SHP77 treated with DMSO at 0.1 percent for 48 hours (cell line): Measurements from ENCODE around the gene MRGPRE.

ENCODE experiments used
- DNase-seq: peaks from one replicate; lab custom pipeline; 2025; lab: John Stamatoyannopoulos, UW

Gene MRGPRE

GRCh38 chr11:3226846-3227567 lies 5.2 kb downstream of the MRGPRE start:
- DNase-seq: no peak

DNA sequence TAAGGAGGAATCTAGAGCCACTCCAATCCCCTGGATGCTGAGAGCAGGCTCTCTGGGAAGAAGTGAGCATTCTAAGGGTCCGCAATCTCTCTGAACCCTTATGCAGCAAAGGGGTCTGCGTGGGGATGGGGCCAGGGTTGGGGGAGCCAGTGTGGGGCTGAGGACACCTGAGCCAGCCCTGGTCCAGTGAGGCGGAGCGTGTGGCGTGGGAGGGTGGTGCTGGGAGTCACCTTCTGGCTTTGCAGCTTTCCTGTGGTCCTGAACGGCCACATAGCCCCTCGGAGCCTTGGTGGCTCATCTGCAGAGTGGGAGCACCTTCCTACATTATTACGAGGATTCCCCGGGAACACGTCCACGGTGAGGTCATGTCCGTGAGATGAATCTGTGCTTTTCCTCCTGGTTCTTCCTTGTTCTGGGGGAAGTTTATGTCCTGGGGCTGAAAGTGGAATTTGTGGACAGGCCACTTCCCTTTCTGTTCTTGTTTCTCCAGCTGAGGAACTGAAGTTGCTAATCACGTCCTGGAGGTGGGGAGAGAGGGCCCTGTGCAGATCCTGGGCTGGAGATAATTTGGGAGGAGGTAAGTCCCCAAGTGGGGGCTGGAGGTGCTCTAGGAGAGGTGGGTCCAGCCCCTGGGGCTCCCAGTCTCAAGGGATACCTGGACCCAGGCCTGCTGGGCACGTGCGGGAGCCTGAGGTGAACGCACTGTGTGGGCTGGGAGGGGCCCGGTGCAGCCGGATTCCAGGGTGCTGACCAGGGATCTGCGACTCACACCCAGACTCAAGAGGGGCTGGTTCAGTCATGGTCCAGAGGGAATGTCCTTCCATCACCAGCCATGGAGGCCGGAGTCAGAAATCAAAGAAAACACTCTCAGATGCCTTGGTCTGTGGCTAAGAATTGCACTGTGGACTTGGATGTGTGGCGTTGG lies 6.1 kb downstream of the MRGPRE start:
- no peak for DNase-seq

DNA sequence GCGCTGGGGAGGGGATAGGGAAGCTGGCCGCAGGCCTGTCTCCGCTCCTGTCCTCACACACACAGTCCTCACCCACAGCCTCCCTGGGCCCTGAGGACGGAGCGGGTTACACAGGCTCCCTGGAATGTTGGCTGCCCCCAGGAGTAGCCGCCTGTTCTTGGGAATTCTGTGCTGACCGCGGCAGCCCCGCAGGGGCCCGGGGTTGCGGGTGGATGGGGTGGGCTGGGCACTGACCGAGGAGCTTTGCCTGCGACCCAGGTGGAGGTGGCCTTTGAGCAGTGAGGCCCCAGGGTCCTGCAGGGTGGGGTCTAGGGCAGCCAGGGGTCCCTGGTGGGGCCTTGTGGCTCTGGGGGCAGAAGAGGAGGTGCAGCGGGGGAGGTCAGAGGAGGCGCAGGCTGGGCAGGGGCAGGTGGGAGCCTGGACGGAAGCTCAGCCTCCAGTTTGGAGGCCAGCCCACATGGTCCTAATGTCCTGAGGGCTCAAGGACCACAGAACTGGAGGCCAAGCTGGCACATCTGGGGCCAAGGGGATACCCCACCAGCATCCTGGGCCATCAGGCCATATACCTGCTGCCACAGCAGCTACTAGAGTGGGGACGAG lies 7.0 kb downstream of the MRGPRE start:
- DNase-seq: no peak

- no peak for DNase-seq
Measured at GRCh38 chr11:3224401-3225057, 7.7 kb downstream of the MRGPRE start.

DNA sequence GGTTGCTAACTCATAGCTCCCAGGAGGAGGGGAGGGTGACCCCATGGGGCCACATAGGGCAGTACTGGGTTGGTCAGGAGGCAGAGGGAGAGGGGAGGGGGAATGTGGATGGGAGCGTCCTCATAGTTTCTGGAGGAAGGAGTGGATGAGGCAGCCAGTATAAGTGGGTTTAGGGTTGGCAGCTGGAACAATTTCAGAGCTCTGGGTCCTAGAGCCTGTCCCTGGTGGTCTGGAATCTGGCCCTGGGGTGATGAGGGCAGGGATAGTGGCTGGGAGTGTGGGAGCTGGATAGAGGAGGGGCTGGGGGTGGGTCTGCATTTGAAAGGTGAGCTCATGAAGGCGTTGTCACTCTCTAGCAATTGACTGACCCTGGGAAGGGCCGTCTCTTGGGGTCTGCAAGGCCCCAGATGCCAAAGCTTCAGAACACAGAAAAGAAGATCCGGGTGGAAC lies 8.3 kb downstream of the MRGPRE start:
- no peak for DNase-seq

DNA sequence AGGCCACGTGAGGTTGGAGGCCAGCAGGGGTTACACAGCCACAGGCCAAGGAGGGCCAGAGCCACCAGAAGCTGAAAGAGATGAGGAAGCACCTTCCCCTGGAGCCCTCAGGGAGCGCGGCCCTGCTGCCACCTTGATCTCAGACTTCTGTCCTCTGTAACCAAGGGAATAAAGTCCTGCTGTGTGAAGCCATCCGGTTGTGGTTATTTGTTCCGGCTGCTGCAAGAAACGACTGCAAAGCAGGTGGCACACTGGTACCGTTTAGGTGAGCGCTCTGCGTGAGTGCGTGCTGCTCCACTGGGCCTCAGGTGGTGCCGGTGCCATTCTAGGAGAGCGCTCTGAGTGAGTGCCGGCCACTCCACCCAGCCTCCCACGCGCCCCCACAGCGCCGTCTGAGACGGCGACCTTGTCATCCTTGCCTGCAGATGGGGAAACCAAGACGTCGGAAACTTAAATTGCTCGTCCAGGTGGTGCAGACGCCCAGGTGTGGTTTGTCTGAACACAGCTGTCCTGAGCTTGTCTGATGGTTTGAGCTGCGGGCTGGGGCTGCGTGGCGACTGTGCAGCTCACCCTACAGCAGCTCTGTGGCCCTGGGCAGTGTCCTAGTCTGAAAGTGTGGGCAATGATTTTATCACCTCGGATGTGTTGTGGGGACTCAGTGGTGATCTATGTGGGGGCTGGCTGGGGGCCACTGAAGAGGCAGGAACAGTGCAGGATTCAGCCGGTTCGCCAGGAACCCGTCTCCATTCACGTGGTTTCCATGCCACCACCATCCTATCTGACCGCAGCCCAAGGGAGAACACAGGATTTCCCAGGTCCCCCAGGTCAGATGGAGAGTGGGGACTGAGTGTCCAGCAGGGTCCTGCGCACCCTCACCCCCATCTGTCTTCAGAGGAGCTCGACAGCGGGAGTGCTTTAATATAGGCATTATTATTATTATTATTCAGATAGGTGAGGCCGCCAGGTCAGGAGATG lies 9.0 kb downstream of the MRGPRE start:
- no peak for DNase-seq

DNA sequence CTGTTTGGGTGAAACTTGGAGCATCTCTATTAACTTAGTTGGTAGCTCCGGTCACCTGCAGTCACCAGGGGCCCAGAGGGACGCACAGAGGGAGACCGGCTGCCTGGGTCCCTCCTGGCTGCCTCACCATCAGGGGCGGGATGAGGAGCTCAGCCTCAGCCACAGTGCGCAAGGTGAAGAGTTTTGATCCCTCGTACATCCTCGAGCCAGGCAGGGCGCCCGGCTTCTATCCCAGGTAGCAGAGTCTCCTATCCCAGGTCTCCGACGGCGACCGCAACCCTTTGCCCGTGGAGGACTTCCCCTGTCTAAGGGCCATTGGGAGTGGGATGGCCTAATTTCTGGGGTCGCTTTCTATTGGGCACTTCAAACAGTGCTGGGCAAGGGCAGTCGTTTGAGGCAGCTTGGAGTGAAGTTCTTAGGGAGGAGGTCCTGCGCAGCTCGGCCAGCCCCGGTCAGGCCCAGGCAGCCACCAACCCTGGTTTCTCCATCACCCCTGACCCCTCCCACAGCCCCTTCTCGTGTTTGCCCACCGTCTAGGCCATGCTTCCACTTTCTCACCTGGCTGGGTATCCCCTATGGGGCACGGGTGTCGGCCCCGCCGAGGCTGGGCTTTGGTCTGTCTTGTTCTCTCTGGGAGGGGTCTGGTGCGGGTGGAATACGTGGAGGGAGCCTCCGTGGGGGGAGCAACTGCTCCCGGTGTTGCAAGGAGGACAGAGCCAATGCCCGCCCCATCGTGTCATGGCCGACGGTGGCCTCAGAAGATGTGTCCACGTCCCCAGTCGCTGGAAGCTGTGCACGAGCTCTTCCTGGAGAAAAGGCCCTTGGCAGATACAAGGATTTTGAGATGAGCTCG lies 10.0 kb downstream of the MRGPRE start:
- DNase-seq: no peak

DNA sequence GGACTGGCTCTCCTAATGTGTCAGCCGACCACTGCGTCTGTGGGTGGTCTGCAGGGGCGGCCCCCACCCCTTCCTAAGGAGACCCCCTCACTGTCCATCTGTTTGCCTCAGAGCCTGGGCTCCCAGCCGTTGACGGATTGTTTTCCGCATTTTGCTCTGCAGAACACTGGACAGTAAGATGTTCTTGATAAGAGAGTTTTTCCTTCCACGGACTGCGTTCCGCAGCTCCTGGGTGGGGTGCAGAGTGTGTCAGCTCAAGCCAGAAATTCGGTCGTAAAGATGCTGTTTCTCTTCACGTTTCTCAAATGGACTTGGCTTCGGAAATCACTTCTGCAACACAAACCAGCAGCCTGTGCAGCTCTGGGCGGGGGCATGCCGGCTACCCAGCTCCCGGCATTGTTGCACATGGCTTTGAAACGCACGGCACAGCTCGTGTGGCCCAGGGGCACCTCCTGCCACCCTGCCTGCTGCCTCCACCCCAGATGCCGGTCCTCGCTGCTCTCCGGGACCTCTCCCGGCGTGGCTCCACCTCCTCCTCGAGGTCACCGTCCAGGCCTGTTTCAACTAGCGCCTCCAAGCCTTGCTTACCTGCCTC lies 10.7 kb downstream of the MRGPRE start:
- DNase-seq: no peak

DNA sequence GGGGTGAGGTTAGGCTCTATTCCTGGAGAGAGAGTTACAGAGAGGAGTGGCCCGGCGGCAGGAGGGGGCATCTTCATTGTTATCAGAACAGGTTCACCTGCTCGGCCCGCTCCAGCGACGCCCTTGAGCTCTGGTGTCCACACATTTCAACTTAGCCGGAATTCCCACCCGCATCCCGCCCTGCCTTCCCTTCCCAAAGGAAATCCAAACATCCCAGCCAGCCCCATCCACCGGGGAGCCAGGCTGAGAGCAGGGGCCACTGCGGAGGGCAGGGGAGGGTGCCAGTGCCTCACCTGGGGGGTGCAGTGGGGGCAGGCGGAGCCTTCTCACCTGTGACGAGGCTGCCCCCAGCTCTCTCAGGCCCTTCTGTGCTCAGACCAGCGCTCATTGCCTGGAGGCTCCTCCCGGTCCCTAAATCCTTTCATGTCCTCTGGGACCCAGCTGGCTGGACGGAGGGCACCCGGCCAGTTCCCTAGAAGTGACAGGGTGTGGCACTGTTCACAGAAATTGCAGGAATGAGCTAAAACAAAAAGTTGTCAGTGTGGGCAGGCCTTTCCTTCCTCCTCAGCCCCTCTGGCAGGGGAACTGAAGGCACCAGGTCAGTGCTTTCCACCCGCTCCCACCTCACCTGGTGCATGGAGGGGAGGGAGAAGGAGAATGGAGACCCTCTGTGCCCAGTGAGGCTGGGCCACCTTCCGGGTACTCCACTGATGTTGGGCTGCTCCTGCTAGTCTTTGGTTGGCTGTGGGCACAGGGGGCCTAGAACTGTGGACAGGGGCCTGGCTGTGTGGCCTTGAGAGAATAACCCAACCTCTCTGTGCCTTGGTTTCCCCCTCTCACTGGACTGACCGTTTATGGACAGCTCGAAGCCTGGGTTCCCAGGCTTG lies 11.5 kb downstream of the MRGPRE start:
- DNase-seq: no peak

- no peak for DNase-seq
Measured at GRCh38 chr11:3220101-3220500, 12.1 kb downstream of the MRGPRE start.

DNA sequence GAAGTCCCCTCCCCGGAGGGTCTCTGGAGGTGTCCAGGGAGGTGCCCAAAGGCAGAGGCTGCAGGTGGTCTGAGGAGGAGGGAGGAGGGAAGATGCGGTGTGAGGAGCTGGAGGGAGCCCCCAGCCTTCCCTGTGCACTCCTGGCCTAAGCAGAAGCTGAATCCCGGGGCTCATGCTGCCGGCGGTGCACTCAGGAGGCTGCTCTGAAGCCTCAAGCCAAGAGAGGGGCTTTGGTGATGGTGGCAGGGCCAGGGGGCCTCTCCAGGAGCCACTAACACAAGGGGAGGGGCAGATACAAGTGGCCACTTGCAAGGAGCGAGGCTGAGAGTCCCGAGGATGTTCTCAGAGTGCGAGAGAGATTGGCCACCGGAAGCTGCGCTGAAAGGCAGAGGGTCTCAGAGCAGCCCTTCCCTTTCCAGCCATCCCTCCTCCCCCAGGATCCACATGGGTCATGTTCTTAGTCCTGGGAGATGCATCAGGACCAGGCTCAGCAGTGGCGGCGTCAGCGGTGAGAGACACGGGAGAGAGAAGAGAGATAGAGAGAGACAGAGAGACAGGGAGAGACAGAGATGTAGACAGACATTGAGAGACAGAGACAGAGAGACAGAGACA lies 12.8 kb downstream of the MRGPRE start:
- DNase-seq: no peak

DNA sequence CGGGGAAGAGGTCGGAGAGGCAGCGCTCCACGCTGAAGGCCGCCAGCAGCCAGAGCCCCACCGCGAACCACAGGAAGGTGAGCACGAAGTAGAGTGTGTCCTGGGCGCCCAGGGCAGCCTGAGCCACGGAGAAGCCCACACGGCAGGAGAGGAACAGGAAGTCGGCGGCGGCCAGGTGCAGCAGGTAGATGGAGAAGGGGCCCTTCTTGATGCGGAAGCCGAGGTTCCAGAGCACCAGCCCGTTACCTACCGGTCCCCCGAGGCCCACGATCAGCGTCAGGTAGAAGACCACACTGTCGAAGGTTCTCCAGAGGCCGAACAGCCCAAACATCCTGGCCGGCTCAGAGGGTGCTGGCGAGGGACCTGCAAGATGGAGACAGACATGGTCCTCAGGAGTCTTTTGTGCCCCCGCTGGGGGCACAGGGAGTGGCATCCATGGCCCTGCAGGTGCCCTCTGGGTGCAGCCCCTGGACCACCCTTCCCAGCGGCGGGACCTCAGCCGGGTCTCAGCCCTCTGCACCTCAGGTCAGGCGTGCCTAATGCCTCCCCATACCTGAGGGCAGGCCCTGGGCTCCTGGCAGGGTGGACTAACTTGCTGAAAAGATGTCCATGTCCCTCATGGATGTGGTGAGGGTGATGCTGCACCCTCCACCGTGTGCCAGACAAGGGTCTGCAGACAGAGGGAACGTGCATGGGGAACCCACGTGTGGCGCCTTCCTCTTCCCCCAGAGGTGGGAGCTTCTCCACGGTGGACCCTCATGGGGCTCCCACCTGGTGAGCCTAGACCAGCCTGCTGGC lies 13.5 kb downstream of the MRGPRE start, which contains the start of gene MRGPRG:
MRGPRG (minus strand) TSS at position 331 of the 798 bp plus-strand sequence; CDS start at position 331, 0 bp downstream.
- DNase-seq: no peak

DNA sequence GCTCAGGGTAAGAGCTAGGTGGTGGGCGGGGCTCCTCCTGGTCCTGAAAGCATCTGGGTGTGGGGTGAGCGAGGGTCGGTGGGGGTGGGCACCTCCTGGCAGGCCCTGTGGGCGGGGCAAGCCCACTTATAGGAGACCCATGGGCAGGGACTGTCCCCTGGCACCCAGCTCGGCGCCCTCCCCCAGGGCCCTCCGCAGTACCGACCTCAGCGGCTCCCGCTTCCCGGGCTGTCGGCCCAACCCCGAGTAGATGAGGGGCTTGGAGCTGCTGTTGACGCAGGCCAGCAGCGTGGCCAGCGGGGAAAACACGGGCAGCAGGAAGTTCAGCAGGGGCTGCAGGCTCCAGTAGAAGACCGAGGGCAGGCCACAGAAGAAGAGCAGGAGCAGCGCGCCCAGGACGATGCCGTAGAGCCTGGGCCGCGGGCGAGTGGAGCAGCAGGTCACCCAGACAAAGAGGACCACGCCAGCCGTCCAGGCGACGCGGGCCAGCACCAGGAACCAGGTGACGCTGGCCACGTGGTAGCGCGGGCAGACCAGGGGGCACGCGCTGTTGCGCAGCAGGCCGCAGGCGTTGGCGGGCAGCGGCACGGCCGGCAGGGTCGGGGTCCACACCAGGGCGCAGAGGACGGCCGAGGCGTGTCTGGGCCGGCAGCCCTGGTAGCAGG lies 14.3 kb downstream of the MRGPRE start:
- DNase-seq: no peak

GRCh38 chr11:3216027-3216525 lies 16.1 kb downstream of the MRGPRE start:
- no peak for DNase-seq

GRCh38 chr11:3215346-3216026 lies 16.7 kb downstream of the MRGPRE start:
- DNase-seq: no peak

GRCh38 chr11:3214420-3214699 lies 17.9 kb downstream of the MRGPRE start:
- DNase-seq: no peak
